Esophagus (tissue), 2 donors: ENCODE results near the gene POLA1. TPM values are rescaled to one million over a fixed set of nuclear protein-coding genes. Genes with fewer than 3 reads are reported as not detected.

Source experiments
- H3K27ac ChIP-seq, 2 donors: one replicate each; pipeline ENCODE4 v1.5.1; 2013; ENCODE audit warnings: low read depth in 2 of 2, mild to moderate bottlenecking in 2 of 2, inconsistent platforms in 1 of 2, low read length in 1 of 2, moderate library complexity in 1 of 2
- H3K27me3 ChIP-seq, 2 donors: one replicate each; pipeline ENCODE4 v1.6.1; 2013; ENCODE audit warnings: low read length in 2 of 2, control low read depth in 1 of 2, mild to moderate bottlenecking in 1 of 2; ENCODE audit not compliant: insufficient read depth in 2 of 2, control insufficient read depth in 1 of 2
- H3K36me3 ChIP-seq, 2 donors: one replicate each; pipeline ENCODE4 v1.6.1; 2013; ENCODE audit warnings: low read length in 1 of 2; ENCODE audit not compliant: control insufficient read depth in 2 of 2, insufficient read depth in 2 of 2
- H3K4me1 ChIP-seq, 2 donors: one replicate each; pipeline ENCODE4 v1.6.1; 2013; ENCODE audit warnings: low read length in 1 of 2; ENCODE audit not compliant: control insufficient read depth in 2 of 2, insufficient read depth in 2 of 2
- H3K4me3 ChIP-seq, 2 donors: one replicate each; pipeline ENCODE4 v1.5.1; 2013; ENCODE audit warnings: low read length in 2 of 2, mild to moderate bottlenecking in 2 of 2, low read depth in 1 of 2, moderate library complexity in 1 of 2
- H3K9me3 ChIP-seq, 2 donors: one replicate each; pipeline ENCODE4 v1.6.1; 2013; ENCODE audit warnings: mild to moderate bottlenecking in 2 of 2, low read depth in 1 of 2, low read length in 1 of 2, moderate library complexity in 1 of 2; ENCODE audit not compliant: control insufficient read depth in 2 of 2, insufficient read depth in 1 of 2
- WGBS, 2 donors: extraction: QIAGEN DNeasy Blood & Tissue Kit; methylation state at CpG; one replicate each; pipeline ENCODE4 v1.1.7; 2013; 5-methylcytosine and 5-hydroxymethylcytosine counted together
- polyA plus RNA-seq, 2 donors: library from polyadenylated mRNA; stranded (reverse); fragments of 200-250 nt; gene quantifications; one replicate each; pipeline ENCODE4 v1.2.3, GENCODE V29; 2013
- donor health status: healthy with polysubstance abuse.
- donor health status: Bipolar disorder and iron deficiency.

Gene POLA1
- polyA plus RNA-seq, 2 donors = 2.8 to 4.5 TPM

- no peak overlapping the region for H3K27ac ChIP-seq
- no peaks in the 10 kb centered on the region for H3K4me1 ChIP-seq
- peaks cover 0 to under 1% of the 10 kb centered on the region in 2 donors for H3K36me3 ChIP-seq
- H3K4me3 ChIP-seq = no peak overlapping the region
- H3K9me3 ChIP-seq = no peaks in the 10 kb centered on the region
- no peaks in the 10 kb centered on the region for H3K27me3 ChIP-seq
- 50 to 88% methylated on average over 3 of the region's 3 CpGs for WGBS, 2 donors
Measured at GRCh38 chrX:24741330-24741729, 47.6 kb downstream of the POLA1 start.

GRCh38 chrX:24748196-24748595, 54.5 kb downstream of the POLA1 start:
- H3K27me3 ChIP-seq = no peaks in the 10 kb centered on the region
- WGBS, 2 donors = 56 to 64% methylated on average over 3 of the region's 3 CpGs
- H3K4me1 ChIP-seq = no peaks in the 10 kb centered on the region
- no peaks in the 10 kb centered on the region for H3K9me3 ChIP-seq
- no peak overlapping the region for H3K27ac ChIP-seq
- H3K36me3 ChIP-seq = no peaks in the 10 kb centered on the region
- H3K4me3 ChIP-seq = no peak overlapping the region

- 82 to 95% methylated on average over 2 of the region's 2 CpGs for WGBS, 2 donors
- Histone ChIP-seq H3K27ac (no peak overlapping the region), H3K9me3 (no peaks in the 10 kb centered on the region), H3K4me1 (no peaks in the 10 kb centered on the region), H3K27me3 (no peaks in the 10 kb centered on the region), H3K4me3 (no peak overlapping the region), H3K36me3 (no peaks in the 10 kb centered on the region)
Measured at GRCh38 chrX:24759786-24760185, 66.1 kb downstream of the POLA1 start.

- Histone ChIP-seq H3K9me3 (no peaks in the 10 kb centered on the region), H3K27me3 (no peaks in the 10 kb centered on the region), H3K4me3 (no peak overlapping the region), H3K27ac (no peak overlapping the region), H3K4me1 (peaks cover 0 to 2% of the 10 kb centered on the region in 2 donors), H3K36me3 (no peaks in the 10 kb centered on the region)
- 54 to 67% methylated on average over 4 of the region's 4 CpGs for WGBS, 2 donors
Measured at GRCh38 chrX:24760363-24761000, 66.8 kb downstream of the POLA1 start.

- H3K4me3 ChIP-seq = no peak overlapping the region
- 71% methylated on average over 6 of the region's 6 CpGs for WGBS, 2 donors
- no peak overlapping the region for H3K27ac ChIP-seq
Measured at GRCh38 chrX:24761306-24761705, 67.6 kb downstream of the POLA1 start.

GRCh38 chrX:24763989-24764388, 70.3 kb downstream of the POLA1 start:
- Histone ChIP-seq H3K9me3 (no peaks in the 10 kb centered on the region), H3K27ac (no peak overlapping the region), H3K36me3 (no peaks in the 10 kb centered on the region), H3K4me1 (peaks cover 0 to 2% of the 10 kb centered on the region in 2 donors), H3K4me3 (no peak overlapping the region), H3K27me3 (no peaks in the 10 kb centered on the region)
- 67 to 85% methylated on average over 3 of the region's 3 CpGs for WGBS, 2 donors

More at GRCh38 chrX:24761306-24761705, 67.6 kb downstream of the POLA1 start:
- Histone ChIP-seq H3K27me3 (no peaks in the 10 kb centered on the region), H3K9me3 (no peaks in the 10 kb centered on the region), H3K4me1 (peaks cover 0 to 2% of the 10 kb centered on the region in 2 donors), H3K36me3 (no peaks in the 10 kb centered on the region)

- no peak overlapping the region for H3K4me3 ChIP-seq
- H3K36me3 ChIP-seq = no peaks in the 10 kb centered on the region
- 86 to 92% methylated on average over 1 of the region's 1 CpG for WGBS, 2 donors
- no peaks in the 10 kb centered on the region for H3K9me3 ChIP-seq
- H3K27me3 ChIP-seq = no peaks in the 10 kb centered on the region
- peaks cover 0 to 2% of the 10 kb centered on the region in 2 donors for H3K4me1 ChIP-seq
- H3K27ac ChIP-seq = no peak overlapping the region
Measured at GRCh38 chrX:24767557-24767956, 73.8 kb downstream of the POLA1 start.

- Histone ChIP-seq H3K27me3 (no peaks in the 10 kb centered on the region), H3K4me1 (peaks cover 0 to 2% of the 10 kb centered on the region in 2 donors), H3K9me3 (no peaks in the 10 kb centered on the region), H3K36me3 (no peaks in the 10 kb centered on the region), H3K4me3 (no peak overlapping the region), H3K27ac (no peak overlapping the region)
- WGBS, 2 donors = 90% methylated on average over 5 of the region's 5 CpGs
Measured at GRCh38 chrX:24768556-24768955, 74.8 kb downstream of the POLA1 start.

- Histone ChIP-seq H3K4me1 (no peaks in the 10 kb centered on the region), H3K9me3 (no peaks in the 10 kb centered on the region), H3K4me3 (no peak overlapping the region), H3K27ac (no peak overlapping the region), H3K36me3 (no peaks in the 10 kb centered on the region), H3K27me3 (no peaks in the 10 kb centered on the region)
- 57 to 71% methylated on average over 2 of the region's 2 CpGs for WGBS, 2 donors
Measured at GRCh38 chrX:24774650-24775049, 80.9 kb downstream of the POLA1 start.

- H3K4me3 ChIP-seq = no peak overlapping the region
- no peaks in the 10 kb centered on the region for H3K4me1 ChIP-seq
- no peak overlapping the region for H3K27ac ChIP-seq
- no peaks in the 10 kb centered on the region for H3K36me3 ChIP-seq
- no peaks in the 10 kb centered on the region for H3K9me3 ChIP-seq
- H3K27me3 ChIP-seq = no peaks in the 10 kb centered on the region
- 58 to 92% methylated on average over 2 of the region's 2 CpGs for WGBS, 2 donors
Measured at GRCh38 chrX:24775891-24776290, 82.2 kb downstream of the POLA1 start.
